GM12875 (cell line): ENCODE data around the gene RPTOR.
"Not testable (repeated sequence)": the region's sequence is repeated elsewhere in the genome, so short reads cannot be mapped to it uniquely, and the experiment has no call there.

Experiments used
- H3K4me3 ChIP-seq: one replicate; pipeline ENCODE4 v1.5.1; 2011; ENCODE audit warnings: low read depth, low read length, control low read depth
- CTCF ChIP-seq: IDR thresholded peaks from 2 replicates; pipeline ENCODE4 v1.5.1; 2011; ENCODE audit warnings: low read depth, mild to moderate bottlenecking, control low read depth, inconsistent platforms, low read length, moderate library complexity, borderline replicate concordance; ENCODE audit not compliant: insufficient read depth

RPTOR gene

GRCh38 chr17:80501741-80502577, 42.7 kb upstream of the RPTOR start:
- no peak overlapping the region for H3K4me3 ChIP-seq
- TF ChIP-seq CTCF: no peak

GRCh38 chr17:80502578-80502877, 42.1 kb upstream of the RPTOR start:
- no peak for TF ChIP-seq CTCF
- H3K4me3 ChIP-seq: no peak overlapping the region

- no peak for TF ChIP-seq CTCF
- no peak overlapping the region for H3K4me3 ChIP-seq
These were observed 41.6 kb upstream of the RPTOR start for GRCh38 chr17:80503031-80503430.

- no peak for TF ChIP-seq CTCF
- H3K4me3 ChIP-seq: no peak overlapping the region
These were observed 40.7 kb upstream of the RPTOR start for GRCh38 chr17:80503921-80504320.

- no peak overlapping the region for H3K4me3 ChIP-seq
- TF ChIP-seq CTCF: no peak
These were observed 39.8 kb upstream of the RPTOR start for GRCh38 chr17:80504686-80505413.

- not testable (repeated sequence) for H3K4me3 ChIP-seq
These were observed 37.5 kb upstream of the RPTOR start for GRCh38 chr17:80507177-80507576.

- no peak for TF ChIP-seq CTCF
- H3K4me3 ChIP-seq: no peak overlapping the region
These were observed 36.7 kb upstream of the RPTOR start for GRCh38 chr17:80507965-80508364.
